KOPT-K1 (cell line): ENCODE measurements around the gene COA4.

Experiments
- H3K27ac ChIP-seq: fragments of 200-600 bp; sonication (generic); 2 replicates; pipeline ENCODE4 v1.5.1; 2016; ENCODE audit warnings: antibody characterized with exemption, mild to moderate bottlenecking, low read depth, low read length; ENCODE audit not compliant: poor library complexity, severe bottlenecking
- H3K36me3 ChIP-seq: fragments of 200-600 bp; sonication (generic); 2 replicates; pipeline ENCODE4 v1.5.1; 2017; ENCODE audit warnings: antibody characterized with exemption, mild to moderate bottlenecking, low read length, moderate library complexity; ENCODE audit not compliant: insufficient read depth
- H3K9me3 ChIP-seq: fragments of 200-600 bp; sonication (generic); 2 replicates; pipeline ENCODE4 v1.5.1; 2017; ENCODE audit warnings: antibody characterized with exemption, low read length, mild to moderate bottlenecking; ENCODE audit not compliant: insufficient read depth, poor library complexity, severe bottlenecking

COA4 gene

DNA sequence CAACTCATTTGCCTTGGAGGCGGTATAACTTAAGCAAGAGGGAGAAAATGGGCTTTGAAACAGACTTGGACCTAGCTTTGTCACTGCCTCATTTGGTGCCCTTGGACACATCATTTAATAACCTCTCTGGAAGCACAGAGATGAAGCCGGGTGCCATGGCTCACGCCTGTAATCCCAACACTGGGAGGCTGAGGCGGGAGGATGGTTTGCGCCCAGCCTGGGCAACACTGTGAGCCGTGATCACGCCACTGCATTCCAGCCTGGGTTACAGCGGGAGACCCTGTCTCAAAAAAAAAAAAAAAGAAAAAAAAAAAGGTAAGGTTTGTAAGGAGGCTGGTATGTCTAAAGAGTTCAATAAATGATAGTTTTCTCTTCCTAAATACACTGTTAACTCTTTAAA, 806 bp downstream of the COA4 start:
- peak overlapping the region; percentile 76 for H3K27ac ChIP-seq
- H3K9me3 ChIP-seq, result no peaks in the 10 kb centered on the region
- peaks cover 45% of the 10 kb centered on the region for H3K36me3 ChIP-seq

- Histone ChIP-seq H3K27ac (peak overlapping the region; percentile 76), H3K36me3 (peaks cover 49% of the 10 kb centered on the region)
These were observed 1.3 kb downstream of the COA4 start for GRCh38 chr11:73875380-73875779.

GRCh38 chr11:73872749-73873357, 3.8 kb downstream of the COA4 start:
- Histone ChIP-seq H3K9me3 (no peaks in the 10 kb centered on the region), H3K27ac (no peak overlapping the region), H3K36me3 (peaks cover 70% of the 10 kb centered on the region)

More at GRCh38 chr11:73875380-73875779, 1.3 kb downstream of the COA4 start:
- H3K9me3 ChIP-seq, result no peaks in the 10 kb centered on the region

- H3K27ac ChIP-seq, result no peak overlapping the region
- H3K9me3 ChIP-seq, result no peaks in the 10 kb centered on the region
- peaks cover 87% of the 10 kb centered on the region for H3K36me3 ChIP-seq
These were observed 6.4 kb downstream of the COA4 start for GRCh38 chr11:73870261-73870660.

DNA sequence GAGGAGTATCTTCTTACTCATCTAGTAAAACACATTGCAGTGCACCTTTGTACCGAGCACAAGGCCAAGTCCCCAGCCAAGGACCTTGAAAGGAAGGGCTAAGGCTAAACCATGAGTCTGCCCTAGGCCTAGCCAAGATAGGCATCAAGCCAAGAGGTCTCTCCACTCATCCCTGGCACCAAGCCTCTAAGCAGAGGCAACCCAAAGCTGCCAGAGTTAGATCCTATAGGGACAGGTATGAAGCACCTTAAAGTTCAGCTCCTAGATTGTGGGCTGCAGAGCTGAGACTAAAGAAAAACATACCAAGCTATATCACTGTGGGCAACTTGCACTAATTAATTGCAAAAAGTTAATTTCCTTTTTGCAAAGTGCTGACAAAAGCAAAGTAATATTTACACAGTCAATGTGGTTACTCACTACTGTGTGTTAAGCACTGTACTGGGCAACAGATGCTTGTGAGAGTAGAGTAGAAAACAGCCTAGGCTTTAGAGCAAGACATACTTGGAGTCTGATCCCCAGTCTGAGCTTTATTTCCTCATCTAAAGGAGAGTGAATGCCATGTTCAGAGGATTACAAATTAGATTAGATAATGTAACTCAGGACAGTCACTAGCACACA, 7.2 kb downstream of the COA4 start:
- peaks cover 85% of the 10 kb centered on the region for H3K36me3 ChIP-seq
- H3K27ac ChIP-seq, result no peak overlapping the region
- no peaks in the 10 kb centered on the region for H3K9me3 ChIP-seq

GRCh38 chr11:73866586-73866996, 10.1 kb downstream of the COA4 start:
- no peak overlapping the region for H3K27ac ChIP-seq
- H3K9me3 ChIP-seq, result no peaks in the 10 kb centered on the region
- peaks cover 82% of the 10 kb centered on the region for H3K36me3 ChIP-seq

GRCh38 chr11:73866095-73866579, 10.5 kb downstream of the COA4 start:
- H3K9me3 ChIP-seq, result no peaks in the 10 kb centered on the region
- no peak overlapping the region for H3K27ac ChIP-seq
- H3K36me3 ChIP-seq, result peaks cover 82% of the 10 kb centered on the region

GRCh38 chr11:73862986-73863385, 13.7 kb downstream of the COA4 start:
- peaks cover 75% of the 10 kb centered on the region for H3K36me3 ChIP-seq
- no peak overlapping the region for H3K27ac ChIP-seq
- H3K9me3 ChIP-seq, result no peaks in the 10 kb centered on the region

- Histone ChIP-seq H3K27ac (no peak overlapping the region), H3K36me3 (peaks cover 56% of the 10 kb centered on the region), H3K9me3 (no peaks in the 10 kb centered on the region)
These were observed 16.4 kb downstream of the COA4 start for GRCh38 chr11:73860202-73860601.

- Histone ChIP-seq H3K9me3 (no peaks in the 10 kb centered on the region), H3K27ac (no peak overlapping the region), H3K36me3 (peaks cover 54% of the 10 kb centered on the region)
These were observed 17.0 kb downstream of the COA4 start for GRCh38 chr11:73859671-73860070.

- Histone ChIP-seq H3K27ac (no peak overlapping the region), H3K9me3 (no peaks in the 10 kb centered on the region), H3K36me3 (peaks cover 41% of the 10 kb centered on the region)
These were observed 20.5 kb downstream of the COA4 start for GRCh38 chr11:73856031-73856567.

GRCh38 chr11:73854680-73855079, 22.0 kb downstream of the COA4 start:
- Histone ChIP-seq H3K27ac (no peak overlapping the region), H3K36me3 (peaks cover 34% of the 10 kb centered on the region; the same call in 1 of the 2 replicates), H3K9me3 (no peaks in the 10 kb centered on the region)

GRCh38 chr11:73852049-73852448, 24.6 kb downstream of the COA4 start:
- Histone ChIP-seq H3K27ac (no peak overlapping the region), H3K9me3 (no peaks in the 10 kb centered on the region), H3K36me3 (peaks cover 45% of the 10 kb centered on the region; the same call in 1 of the 2 replicates)

DNA sequence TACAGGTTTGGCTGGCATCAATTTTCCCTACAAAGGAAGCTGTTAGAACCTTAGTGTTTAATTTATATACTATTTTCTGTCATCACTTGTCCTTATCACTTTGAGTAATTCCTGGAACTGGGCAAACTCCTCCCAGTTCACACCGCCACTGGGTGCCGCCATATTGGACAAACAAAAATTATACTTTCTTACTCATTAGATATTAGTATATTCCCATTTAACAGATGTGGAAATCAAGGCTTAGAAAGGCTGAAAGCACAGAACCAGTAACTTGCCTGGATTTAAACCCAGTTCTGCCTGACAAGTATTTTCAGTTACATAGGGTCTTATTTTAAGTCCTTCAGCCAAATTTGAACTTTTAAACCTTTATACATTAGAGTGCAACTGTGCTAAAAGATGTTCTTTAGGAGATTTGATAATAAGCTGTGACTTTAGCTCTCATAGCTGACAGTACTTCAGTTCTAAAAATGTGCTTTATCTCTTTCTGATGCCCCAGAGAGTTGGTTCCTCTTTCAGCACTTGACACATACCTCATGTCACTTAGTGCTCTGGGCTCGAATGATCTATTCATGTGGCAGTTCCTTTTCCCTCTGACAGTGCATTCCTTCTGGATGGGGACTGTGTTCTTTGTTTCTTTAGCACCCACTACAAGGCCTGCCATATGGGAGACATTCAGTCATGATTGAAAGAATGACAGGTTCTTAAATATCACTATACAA, 25.4 kb downstream of the COA4 start:
- H3K9me3 ChIP-seq, result no peaks in the 10 kb centered on the region
- H3K36me3 ChIP-seq, result peaks cover 50% of the 10 kb centered on the region
- no peak overlapping the region for H3K27ac ChIP-seq

GRCh38 chr11:73839123-73839457, 37.6 kb downstream of the COA4 start:
- H3K9me3 ChIP-seq, result no peaks in the 10 kb centered on the region
- peaks cover 38% of the 10 kb centered on the region for H3K36me3 ChIP-seq

More at GRCh38 chr11:73839123-73839457, 37.6 kb downstream of the COA4 start:
- H3K27ac ChIP-seq, result no peak overlapping the region
